ENCODE measurements around the gene NEBL. TPM values are rescaled to one million over a fixed set of nuclear protein-coding genes. Genes with fewer than 3 reads are reported as not detected.

NEBL gene
- total and polyA plus RNA-seq, 4 donors = 0.18 to 4.3 (median 1.5) TPM

DNA sequence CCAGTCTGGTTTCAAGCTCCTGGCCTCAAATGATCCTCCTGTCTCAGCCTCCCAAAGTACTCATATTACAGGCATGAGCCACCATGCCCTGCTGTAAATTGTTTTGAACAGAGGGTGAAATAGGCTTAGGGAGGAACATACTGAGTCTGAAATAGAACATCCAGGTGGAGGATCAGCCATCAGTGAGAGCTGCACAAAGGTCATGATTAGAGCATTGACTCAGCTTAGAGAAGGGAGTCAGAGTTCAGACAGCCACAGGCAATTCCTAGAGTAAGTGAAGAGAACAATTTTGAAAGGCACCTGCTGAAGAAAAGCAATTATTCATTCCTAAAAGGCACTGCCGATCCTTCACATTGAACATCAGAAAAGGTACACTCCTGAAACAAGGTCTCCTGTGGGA lies 15.9 kb upstream of the NEBL start:
- Histone ChIP-seq H3K27ac (ENCODE audit: low read depth in 1 of 2, low read length in 2 of 2) (no peak overlapping the region), H3K27me3 (ENCODE audit: control insufficient read depth in 1 of 2, insufficient read depth in 2 of 2, low read length in 1 of 2) (no peaks in the 10 kb centered on the region), H3K9me3 (ENCODE audit: control insufficient read depth, low read length) (no peaks in the 10 kb centered on the region), H3K4me3 (ENCODE audit: low read length in 2 of 2) (no peak overlapping the region), H3K4me1 (ENCODE audit: control insufficient read depth in 1 of 2, insufficient read depth in 2 of 2, low read length in 2 of 2) (no peaks in the 10 kb centered on the region), H3K36me3 (ENCODE audit: control insufficient read depth in 1 of 2, insufficient read depth in 2 of 2, low read length in 1 of 2) (no peaks in the 10 kb centered on the region)
- DNase-seq (no peak), ATAC-seq (ENCODE audit: low FRiP score) (no peak)
- intact Hi-C loops (cut with DNase I) = no loop called here
- WGBS, 2 donors = 90 to 92% methylated on average over 1 of the region's 1 CpG

DNA sequence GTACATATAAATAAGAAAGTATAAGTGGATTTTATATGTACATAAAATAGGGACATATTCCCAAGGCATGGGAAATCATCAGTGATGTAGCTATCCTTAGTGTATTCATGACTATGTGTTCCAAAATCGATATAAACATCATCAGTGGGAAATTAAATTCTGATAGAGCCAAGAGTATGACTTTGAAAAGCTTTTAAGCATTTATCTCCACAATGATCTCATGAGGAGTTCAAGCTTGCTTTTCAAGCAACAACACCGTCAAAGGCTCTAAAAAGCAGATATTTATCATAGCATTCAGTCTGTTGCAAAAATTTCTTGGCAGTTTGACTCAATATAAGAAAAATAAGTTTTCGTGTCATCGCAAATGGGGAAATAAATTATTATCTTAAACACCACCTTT lies 14.5 kb upstream of the NEBL start:
- Histone ChIP-seq H3K27me3 (ENCODE audit: control insufficient read depth in 1 of 2, insufficient read depth in 2 of 2, low read length in 1 of 2) (no peaks in the 10 kb centered on the region), H3K4me1 (ENCODE audit: control insufficient read depth in 1 of 2, insufficient read depth in 2 of 2, low read length in 2 of 2) (no peaks in the 10 kb centered on the region), H3K36me3 (ENCODE audit: control insufficient read depth in 1 of 2, insufficient read depth in 2 of 2, low read length in 1 of 2) (no peaks in the 10 kb centered on the region), H3K27ac (ENCODE audit: low read depth in 1 of 2, low read length in 2 of 2) (no peak overlapping the region), H3K4me3 (ENCODE audit: low read length in 2 of 2) (no peak overlapping the region), H3K9me3 (ENCODE audit: control insufficient read depth, low read length) (no peaks in the 10 kb centered on the region)
- no peak for ATAC-seq (ENCODE audit: low FRiP score)
- WGBS, 2 donors = 78 to 84% methylated on average over 4 of the region's 4 CpGs
- intact Hi-C loops (cut with DNase I) = no loop called here
- DNase-seq = no peak

- DNase-seq (no peak), ATAC-seq (ENCODE audit: low FRiP score) (no peak)
- no peaks in the 10 kb centered on the region for H3K27me3 ChIP-seq (ENCODE audit: control insufficient read depth in 1 of 2, insufficient read depth in 2 of 2, low read length in 1 of 2)
- H3K9me3 ChIP-seq (ENCODE audit: control insufficient read depth, low read length) = no peaks in the 10 kb centered on the region
- no peaks in the 10 kb centered on the region for H3K36me3 ChIP-seq (ENCODE audit: control insufficient read depth in 1 of 2, insufficient read depth in 2 of 2, low read length in 1 of 2)
- H3K27ac ChIP-seq (ENCODE audit: low read depth in 1 of 2, low read length in 2 of 2) = no peak overlapping the region
- no peaks in the 10 kb centered on the region for H3K4me1 ChIP-seq (ENCODE audit: control insufficient read depth in 1 of 2, insufficient read depth in 2 of 2, low read length in 2 of 2)
- intact Hi-C loops (cut with DNase I) = no loop called here
- no peak overlapping the region for H3K4me3 ChIP-seq (ENCODE audit: low read length in 2 of 2)
These were observed 12.7 kb upstream of the NEBL start for GRCh38 chr10:20909801-20910200.

GRCh38 chr10:20908391-20908790 lies 11.3 kb upstream of the NEBL start:
- intact Hi-C loops (cut with DNase I) = no loop called here
- ATAC-seq (ENCODE audit: low FRiP score) = no peak

GRCh38 chr10:20903635-20904390 lies 6.7 kb upstream of the NEBL start:
- H3K27me3 ChIP-seq (ENCODE audit: control insufficient read depth in 1 of 2, insufficient read depth in 2 of 2, low read length in 1 of 2) = no peaks in the 10 kb centered on the region
- no peak for ATAC-seq (ENCODE audit: low FRiP score)
- intact Hi-C loops (cut with DNase I) = no loop called here
- H3K9me3 ChIP-seq (ENCODE audit: control insufficient read depth, low read length) = no peaks in the 10 kb centered on the region
- H3K36me3 ChIP-seq (ENCODE audit: control insufficient read depth in 1 of 2, insufficient read depth in 2 of 2, low read length in 1 of 2) = no peaks in the 10 kb centered on the region
- no peak overlapping the region for H3K4me3 ChIP-seq (ENCODE audit: low read length in 2 of 2)
- WGBS, 2 donors = 90 to 92% methylated on average over 5 of the region's 5 CpGs
- H3K27ac ChIP-seq (ENCODE audit: low read depth in 1 of 2, low read length in 2 of 2) = no peak overlapping the region
- DNase-seq = no peak
- H3K4me1 ChIP-seq (ENCODE audit: control insufficient read depth in 1 of 2, insufficient read depth in 2 of 2, low read length in 2 of 2) = no peaks in the 10 kb centered on the region

More at GRCh38 chr10:20908391-20908790, 11.3 kb upstream of the NEBL start:
- H3K27me3 ChIP-seq (ENCODE audit: control insufficient read depth in 1 of 2, insufficient read depth in 2 of 2, low read length in 1 of 2) = no peaks in the 10 kb centered on the region
- no peak for DNase-seq
- H3K4me1 ChIP-seq (ENCODE audit: control insufficient read depth in 1 of 2, insufficient read depth in 2 of 2, low read length in 2 of 2) = no peaks in the 10 kb centered on the region
- no peak overlapping the region for H3K27ac ChIP-seq (ENCODE audit: low read depth in 1 of 2, low read length in 2 of 2)
- H3K9me3 ChIP-seq (ENCODE audit: control insufficient read depth, low read length) = no peaks in the 10 kb centered on the region
- WGBS, 2 donors = 88 to 92% methylated on average over 3 of the region's 3 CpGs
- H3K4me3 ChIP-seq (ENCODE audit: low read length in 2 of 2) = no peak overlapping the region
- no peaks in the 10 kb centered on the region for H3K36me3 ChIP-seq (ENCODE audit: control insufficient read depth in 1 of 2, insufficient read depth in 2 of 2, low read length in 1 of 2)

GRCh38 chr10:20901110-20901509 lies 4.0 kb upstream of the NEBL start:
- no peaks in the 10 kb centered on the region for H3K4me1 ChIP-seq (ENCODE audit: control insufficient read depth in 1 of 2, insufficient read depth in 2 of 2, low read length in 2 of 2)
- H3K36me3 ChIP-seq (ENCODE audit: control insufficient read depth in 1 of 2, insufficient read depth in 2 of 2, low read length in 1 of 2) = no peaks in the 10 kb centered on the region
- DNase-seq (no peak), ATAC-seq (ENCODE audit: low FRiP score) (no peak)
- no peaks in the 10 kb centered on the region for H3K9me3 ChIP-seq (ENCODE audit: control insufficient read depth, low read length)
- WGBS, 2 donors = 86 to 90% methylated on average over 5 of the region's 5 CpGs
- no peaks in the 10 kb centered on the region for H3K27me3 ChIP-seq (ENCODE audit: control insufficient read depth in 1 of 2, insufficient read depth in 2 of 2, low read length in 1 of 2)
- intact Hi-C loops (cut with DNase I) = no loop called here
- no peak overlapping the region for H3K27ac ChIP-seq (ENCODE audit: low read depth in 1 of 2, low read length in 2 of 2)
- H3K4me3 ChIP-seq (ENCODE audit: low read length in 2 of 2) = no peak overlapping the region

- no peak overlapping the region for H3K4me3 ChIP-seq (ENCODE audit: low read length in 2 of 2)
- 70 to 74% methylated on average over 3 of the region's 3 CpGs for WGBS, 2 donors
- ATAC-seq (ENCODE audit: low FRiP score) (no peak), DNase-seq (no peak)
- H3K27me3 ChIP-seq (ENCODE audit: control insufficient read depth in 1 of 2, insufficient read depth in 2 of 2, low read length in 1 of 2) = no peaks in the 10 kb centered on the region
- no peaks in the 10 kb centered on the region for H3K36me3 ChIP-seq (ENCODE audit: control insufficient read depth in 1 of 2, insufficient read depth in 2 of 2, low read length in 1 of 2)
- intact Hi-C loops (cut with DNase I) = no loop called here
- H3K9me3 ChIP-seq (ENCODE audit: control insufficient read depth, low read length) = no peaks in the 10 kb centered on the region
- no peaks in the 10 kb centered on the region for H3K4me1 ChIP-seq (ENCODE audit: control insufficient read depth in 1 of 2, insufficient read depth in 2 of 2, low read length in 2 of 2)
- no peak overlapping the region for H3K27ac ChIP-seq (ENCODE audit: low read depth in 1 of 2, low read length in 2 of 2)
These were observed 1.9 kb upstream of the NEBL start for GRCh38 chr10:20898866-20899535.

DNA sequence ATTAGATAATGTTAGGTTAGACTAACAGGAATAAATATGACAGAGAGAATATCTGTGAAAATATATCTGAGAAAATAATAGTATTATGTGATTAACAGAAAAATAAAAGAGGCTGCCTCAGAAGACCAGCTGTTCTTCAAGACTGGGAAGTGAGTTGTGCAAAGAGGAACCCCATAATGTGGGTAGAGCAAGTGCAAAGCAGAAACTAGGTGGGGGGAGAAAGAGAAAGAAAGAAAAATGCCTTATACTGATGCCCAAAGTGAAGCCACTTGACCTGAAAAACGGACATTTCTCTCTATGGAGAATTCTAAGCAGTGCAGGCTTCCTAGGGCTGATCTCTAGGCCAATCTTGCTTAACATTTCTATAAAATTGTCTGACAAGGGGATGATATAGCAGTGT lies 3.8 kb downstream of the NEBL start:
- intact Hi-C loops (cut with DNase I) = no loop called here
- H3K36me3 ChIP-seq (ENCODE audit: control insufficient read depth in 1 of 2, insufficient read depth in 2 of 2, low read length in 1 of 2) = no peaks in the 10 kb centered on the region
- no peak overlapping the region for H3K4me3 ChIP-seq (ENCODE audit: low read length in 2 of 2)
- no peaks in the 10 kb centered on the region for H3K9me3 ChIP-seq (ENCODE audit: control insufficient read depth, low read length)
- DNase-seq (no peak), ATAC-seq (ENCODE audit: low FRiP score) (no peak)
- H3K27me3 ChIP-seq (ENCODE audit: control insufficient read depth in 1 of 2, insufficient read depth in 2 of 2, low read length in 1 of 2) = no peaks in the 10 kb centered on the region
- 77 to 86% methylated on average over 1 of the region's 1 CpG for WGBS, 2 donors
- H3K4me1 ChIP-seq (ENCODE audit: control insufficient read depth in 1 of 2, insufficient read depth in 2 of 2, low read length in 2 of 2) = no peaks in the 10 kb centered on the region
- H3K27ac ChIP-seq (ENCODE audit: low read depth in 1 of 2, low read length in 2 of 2) = no peak overlapping the region

DNA sequence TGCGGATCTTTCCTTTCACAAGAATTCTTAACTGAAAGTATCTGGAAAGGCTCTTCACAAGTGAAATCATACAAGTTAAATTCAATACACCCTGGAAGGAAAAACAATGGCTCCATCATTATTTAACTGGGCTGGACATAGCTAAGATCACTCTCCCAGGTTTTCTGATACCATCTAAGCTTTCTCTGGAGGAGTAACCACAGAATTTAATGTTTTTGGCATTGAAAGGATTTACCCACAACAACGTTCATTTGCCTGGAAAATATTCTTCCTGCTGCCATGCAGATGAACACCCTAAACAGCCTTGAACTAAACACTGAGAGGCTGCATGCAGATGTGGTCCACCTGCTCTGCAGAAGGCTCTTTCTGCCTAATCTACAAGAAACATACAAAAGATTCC lies 4.3 kb downstream of the NEBL start:
- Histone ChIP-seq H3K4me3 (ENCODE audit: low read length in 2 of 2) (no peak overlapping the region), H3K36me3 (ENCODE audit: control insufficient read depth in 1 of 2, insufficient read depth in 2 of 2, low read length in 1 of 2) (no peaks in the 10 kb centered on the region), H3K27me3 (ENCODE audit: control insufficient read depth in 1 of 2, insufficient read depth in 2 of 2, low read length in 1 of 2) (no peaks in the 10 kb centered on the region), H3K27ac (ENCODE audit: low read depth in 1 of 2, low read length in 2 of 2) (no peak overlapping the region), H3K4me1 (ENCODE audit: control insufficient read depth in 1 of 2, insufficient read depth in 2 of 2, low read length in 2 of 2) (no peaks in the 10 kb centered on the region), H3K9me3 (ENCODE audit: control insufficient read depth, low read length) (no peaks in the 10 kb centered on the region)
- no peak for DNase-seq
- ATAC-seq (ENCODE audit: low FRiP score) = no peak
- intact Hi-C loops (cut with DNase I) = no loop called here
- WGBS, 2 donors = 69 to 70% methylated on average over 2 of the region's 2 CpGs
